ENCODE data around the gene GPLD1.

DNA sequence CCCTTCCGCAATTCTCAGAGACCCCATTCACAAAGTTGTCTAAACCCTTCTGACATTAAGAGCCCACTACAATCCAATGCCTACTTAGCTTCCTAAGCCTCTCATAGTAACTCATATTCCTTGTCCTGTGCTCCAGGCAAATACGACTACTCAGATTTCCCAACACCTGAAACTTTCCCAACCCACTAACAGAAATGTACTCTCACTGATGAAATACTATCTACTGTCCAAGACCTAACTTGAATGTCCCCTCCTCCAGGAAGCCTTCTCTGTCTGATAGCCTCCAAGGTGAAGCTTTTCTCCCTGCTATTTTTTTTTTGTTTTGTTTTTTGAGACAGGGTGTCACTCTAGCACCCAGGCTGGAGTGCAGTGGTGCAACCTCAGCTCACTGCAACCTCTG is 30.4 kb downstream of the GPLD1 start:
- TF ChIP-seq, protein P1, sequence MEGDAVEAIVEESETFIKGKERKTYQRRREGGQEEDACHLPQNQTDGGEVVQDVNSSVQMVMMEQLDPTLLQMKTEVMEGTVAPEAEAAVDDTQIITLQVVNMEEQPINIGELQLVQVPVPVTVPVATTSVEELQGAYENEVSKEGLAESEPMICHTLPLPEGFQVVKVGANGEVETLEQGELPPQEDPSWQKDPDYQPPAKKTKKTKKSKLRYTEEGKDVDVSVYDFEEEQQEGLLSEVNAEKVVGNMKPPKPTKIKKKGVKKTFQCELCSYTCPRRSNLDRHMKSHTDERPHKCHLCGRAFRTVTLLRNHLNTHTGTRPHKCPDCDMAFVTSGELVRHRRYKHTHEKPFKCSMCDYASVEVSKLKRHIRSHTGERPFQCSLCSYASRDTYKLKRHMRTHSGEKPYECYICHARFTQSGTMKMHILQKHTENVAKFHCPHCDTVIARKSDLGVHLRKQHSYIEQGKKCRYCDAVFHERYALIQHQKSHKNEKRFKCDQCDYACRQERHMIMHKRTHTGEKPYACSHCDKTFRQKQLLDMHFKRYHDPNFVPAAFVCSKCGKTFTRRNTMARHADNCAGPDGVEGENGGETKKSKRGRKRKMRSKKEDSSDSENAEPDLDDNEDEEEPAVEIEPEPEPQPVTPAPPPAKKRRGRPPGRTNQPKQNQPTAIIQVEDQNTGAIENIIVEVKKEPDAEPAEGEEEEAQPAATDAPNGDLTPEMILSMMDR (conservative IDR thresholded peaks at IDR 0.05): no peak
- no peak for TF ChIP-seq ZFX (IDR thresholded peaks at IDR 0.05)
